ENCODE data around the gene ZNF605.

DNA sequence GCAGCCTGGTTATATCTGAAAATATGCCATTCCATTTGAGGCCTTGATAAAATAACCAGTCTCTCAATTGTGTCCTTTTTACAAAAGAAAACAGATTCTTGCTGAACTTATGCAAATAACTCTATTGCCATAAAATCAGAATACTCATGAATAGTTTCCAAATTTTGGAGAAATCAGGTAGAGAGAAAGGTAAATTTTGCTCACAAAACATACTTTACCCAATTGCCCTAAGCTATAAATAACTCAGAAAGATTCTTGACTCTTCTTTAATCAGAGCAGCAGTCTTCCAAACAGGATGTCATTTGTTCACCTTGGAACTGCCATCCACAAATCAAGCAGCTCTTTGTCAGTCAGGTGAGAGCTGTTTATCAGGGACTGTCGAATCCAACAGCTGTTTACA is 42.6 kb upstream of the ZNF605 start:
- TF ChIP-seq, protein P1, sequence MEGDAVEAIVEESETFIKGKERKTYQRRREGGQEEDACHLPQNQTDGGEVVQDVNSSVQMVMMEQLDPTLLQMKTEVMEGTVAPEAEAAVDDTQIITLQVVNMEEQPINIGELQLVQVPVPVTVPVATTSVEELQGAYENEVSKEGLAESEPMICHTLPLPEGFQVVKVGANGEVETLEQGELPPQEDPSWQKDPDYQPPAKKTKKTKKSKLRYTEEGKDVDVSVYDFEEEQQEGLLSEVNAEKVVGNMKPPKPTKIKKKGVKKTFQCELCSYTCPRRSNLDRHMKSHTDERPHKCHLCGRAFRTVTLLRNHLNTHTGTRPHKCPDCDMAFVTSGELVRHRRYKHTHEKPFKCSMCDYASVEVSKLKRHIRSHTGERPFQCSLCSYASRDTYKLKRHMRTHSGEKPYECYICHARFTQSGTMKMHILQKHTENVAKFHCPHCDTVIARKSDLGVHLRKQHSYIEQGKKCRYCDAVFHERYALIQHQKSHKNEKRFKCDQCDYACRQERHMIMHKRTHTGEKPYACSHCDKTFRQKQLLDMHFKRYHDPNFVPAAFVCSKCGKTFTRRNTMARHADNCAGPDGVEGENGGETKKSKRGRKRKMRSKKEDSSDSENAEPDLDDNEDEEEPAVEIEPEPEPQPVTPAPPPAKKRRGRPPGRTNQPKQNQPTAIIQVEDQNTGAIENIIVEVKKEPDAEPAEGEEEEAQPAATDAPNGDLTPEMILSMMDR (IDR thresholded peaks at IDR 0.05; ENCODE audit: poor library complexity, severe bottlenecking) = no peak
- TF ChIP-seq, protein P2, sequence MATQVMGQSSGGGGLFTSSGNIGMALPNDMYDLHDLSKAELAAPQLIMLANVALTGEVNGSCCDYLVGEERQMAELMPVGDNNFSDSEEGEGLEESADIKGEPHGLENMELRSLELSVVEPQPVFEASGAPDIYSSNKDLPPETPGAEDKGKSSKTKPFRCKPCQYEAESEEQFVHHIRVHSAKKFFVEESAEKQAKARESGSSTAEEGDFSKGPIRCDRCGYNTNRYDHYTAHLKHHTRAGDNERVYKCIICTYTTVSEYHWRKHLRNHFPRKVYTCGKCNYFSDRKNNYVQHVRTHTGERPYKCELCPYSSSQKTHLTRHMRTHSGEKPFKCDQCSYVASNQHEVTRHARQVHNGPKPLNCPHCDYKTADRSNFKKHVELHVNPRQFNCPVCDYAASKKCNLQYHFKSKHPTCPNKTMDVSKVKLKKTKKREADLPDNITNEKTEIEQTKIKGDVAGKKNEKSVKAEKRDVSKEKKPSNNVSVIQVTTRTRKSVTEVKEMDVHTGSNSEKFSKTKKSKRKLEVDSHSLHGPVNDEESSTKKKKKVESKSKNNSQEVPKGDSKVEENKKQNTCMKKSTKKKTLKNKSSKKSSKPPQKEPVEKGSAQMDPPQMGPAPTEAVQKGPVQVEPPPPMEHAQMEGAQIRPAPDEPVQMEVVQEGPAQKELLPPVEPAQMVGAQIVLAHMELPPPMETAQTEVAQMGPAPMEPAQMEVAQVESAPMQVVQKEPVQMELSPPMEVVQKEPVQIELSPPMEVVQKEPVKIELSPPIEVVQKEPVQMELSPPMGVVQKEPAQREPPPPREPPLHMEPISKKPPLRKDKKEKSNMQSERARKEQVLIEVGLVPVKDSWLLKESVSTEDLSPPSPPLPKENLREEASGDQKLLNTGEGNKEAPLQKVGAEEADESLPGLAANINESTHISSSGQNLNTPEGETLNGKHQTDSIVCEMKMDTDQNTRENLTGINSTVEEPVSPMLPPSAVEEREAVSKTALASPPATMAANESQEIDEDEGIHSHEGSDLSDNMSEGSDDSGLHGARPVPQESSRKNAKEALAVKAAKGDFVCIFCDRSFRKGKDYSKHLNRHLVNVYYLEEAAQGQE (IDR thresholded peaks at IDR 0.05; ENCODE audit: borderline replicate concordance) = no peak
- TF ChIP-seq EZH2 (IDR thresholded peaks at IDR 0.05; ENCODE audit: borderline replicate concordance, insufficient read depth, low read length, poor library complexity, severe bottlenecking) (no peak), EP300 (conservative IDR thresholded peaks at IDR 0.05; ENCODE audit: poor library complexity, severe bottlenecking) (no peak), POLR2AphosphoS5 (IDR thresholded peaks at IDR 0.05) (no peak)
